BJ (cell line): ENCODE results near the gene CCDC40. TPM values are rescaled to one million over a fixed set of nuclear protein-coding genes. Genes with fewer than 3 reads are reported as not detected.

Experiments used
- CTCF ChIA-PET: fragments of 350-600 bp; formaldehyde crosslinking; extraction: SDS; loops from one replicate; lab custom pipeline; 2021; ENCODE audit warnings: antibody characterized with exemption, inconsistent platforms; lab: Yijun Ruan, JAX
- POLR2A ChIA-PET: fragments of 300-600 bp; sonication (Branson Sonifier 250); formaldehyde crosslinking; extraction: SDS; loops from one replicate; lab custom pipeline; 2021; ENCODE audit warnings: antibody characterized with exemption; lab: Charles Lee
- DNase-seq: peaks from one replicate; pipeline ENCODE4 v3.0.0-alpha.2; 2011; ENCODE audit warnings: low read depth
- H3K27me3 ChIP-seq: 2 replicates; pipeline ENCODE4 v1.6.0; 2011; ENCODE audit warnings: low read length; ENCODE audit not compliant: control insufficient read depth, insufficient read depth
- H3K36me3 ChIP-seq: 2 replicates; pipeline ENCODE4 v1.5.1; 2011; ENCODE audit warnings: low read length; ENCODE audit not compliant: control insufficient read depth, insufficient read depth
- H3K4me3 ChIP-seq: 2 replicates; pipeline ENCODE4 v1.5.1; 2011; ENCODE audit warnings: low read depth, mild to moderate bottlenecking, control low read depth, low read length
- CTCF ChIP-seq: IDR thresholded peaks from 2 replicates; pipeline ENCODE4 v1.5.1; 2011; ENCODE audit warnings: low read depth, mild to moderate bottlenecking, control low read depth, inconsistent platforms, low read length, moderate library complexity; ENCODE audit not compliant: insufficient read depth
- polyA plus RNA-seq: library from polyadenylated mRNA; depleted of rRNA; stranded (reverse); fragments of >200 nt; gene quantifications from 2 replicates; pipeline ENCODE4 v1.2.3, GENCODE V29; 2011

CCDC40 gene
- polyA plus RNA-seq, 1 experiment: 3.1 TPM

GRCh38 chr17:80104321-80104955 lies 68.0 kb downstream of the CCDC40 start:
- DNase-seq: no peak

DNA sequence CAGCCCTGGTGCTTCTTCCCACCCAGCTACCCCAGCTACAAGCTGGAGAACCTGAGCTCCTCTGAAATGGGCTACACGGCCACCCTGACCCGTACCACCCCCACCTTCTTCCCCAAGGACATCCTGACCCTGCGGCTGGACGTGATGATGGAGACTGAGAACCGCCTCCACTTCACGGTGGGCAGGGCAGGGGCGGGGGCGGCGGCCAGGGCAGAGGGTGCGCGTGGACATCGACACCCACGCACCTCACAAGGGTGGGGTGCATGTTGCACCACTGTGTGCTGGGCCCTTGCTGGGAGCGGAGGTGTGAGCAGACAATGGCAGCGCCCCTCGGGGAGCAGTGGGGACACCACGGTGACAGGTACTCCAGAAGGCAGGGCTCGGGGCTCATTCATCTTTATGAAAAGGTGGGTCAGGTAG lies 68.5 kb downstream of the CCDC40 start:
- ChIA-PET CTCF (interaction anchor here (1.0 kb wide), 1 partner anchor 100 kb away, joined by 4 read pairs; no protein-coding TSS in a partner anchor), POLR2A (no interaction called here)
- DNase-seq: no peak

More at GRCh38 chr17:80104321-80104955, 68.0 kb downstream of the CCDC40 start:
- TF ChIP-seq CTCF: no peak
- no peak overlapping the region for H3K4me3 ChIP-seq
- ChIA-PET CTCF (interaction anchor here (0.9 to 1.1 kb wide), 3 partner anchors 15 to 99 kb away, joined by 3 to 4 read pairs (median 4); no protein-coding TSS in a partner anchor), POLR2A (no interaction called here)
- no peaks in the 10 kb centered on the region for H3K36me3 ChIP-seq
- H3K27me3 ChIP-seq: no peaks in the 10 kb centered on the region

GRCh38 chr17:80105762-80106161 lies 69.3 kb downstream of the CCDC40 start:
- H3K4me3 ChIP-seq: no peak overlapping the region
- POLR2A ChIA-PET: no interaction called here
- no peaks in the 10 kb centered on the region for H3K27me3 ChIP-seq
- CTCF ChIA-PET: no interaction called here
- DNase-seq: no peak
- no peaks in the 10 kb centered on the region for H3K36me3 ChIP-seq
- TF ChIP-seq CTCF: no peak

More for the DNA sequence above, 68.5 kb downstream of the CCDC40 start:
- no peak overlapping the region for H3K4me3 ChIP-seq
- no peaks in the 10 kb centered on the region for H3K27me3 ChIP-seq
- no peaks in the 10 kb centered on the region for H3K36me3 ChIP-seq
- no peak for TF ChIP-seq CTCF

DNA sequence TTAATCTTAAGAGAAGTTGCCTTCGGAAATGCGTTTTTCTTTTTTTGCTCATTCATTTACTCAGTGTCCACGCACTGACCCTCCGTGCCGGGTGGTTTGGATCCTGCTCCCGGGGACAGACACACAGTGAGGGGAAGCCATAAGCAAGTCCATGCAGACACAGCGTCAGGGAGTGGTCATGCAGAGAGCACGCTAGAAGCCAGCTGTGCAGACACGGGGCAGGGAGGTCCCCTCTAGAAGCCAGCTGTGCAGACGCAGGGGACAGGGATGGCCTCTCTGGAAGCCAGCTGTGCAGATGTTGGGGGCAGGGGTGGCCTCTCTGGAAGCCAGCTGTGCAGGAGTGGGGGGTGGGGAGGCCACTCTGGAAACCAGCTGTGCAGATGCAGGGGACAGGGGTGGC lies 69.7 kb downstream of the CCDC40 start:
- DNase-seq: no peak
- ChIA-PET POLR2A (no interaction called here), CTCF (interaction anchor here (1.3 kb wide), 1 partner anchor 98 kb away, joined by 3 read pairs; no protein-coding TSS in a partner anchor)
- H3K4me3 ChIP-seq: no peak overlapping the region
- TF ChIP-seq CTCF: no peak
- no peaks in the 10 kb centered on the region for H3K36me3 ChIP-seq
- no peaks in the 10 kb centered on the region for H3K27me3 ChIP-seq

- ChIA-PET CTCF (interaction anchor here (1.2 to 1.3 kb wide), 2 partner anchors 9 to 98 kb away, joined by 3 read pairs; no protein-coding TSS in a partner anchor), POLR2A (no interaction called here)
- DNase-seq: no peak
Observed at GRCh38 chr17:80106751-80107150, 70.3 kb downstream of the CCDC40 start.

More at GRCh38 chr17:80106751-80107150, 70.3 kb downstream of the CCDC40 start:
- H3K4me3 ChIP-seq: no peak overlapping the region
- H3K36me3 ChIP-seq: no peaks in the 10 kb centered on the region
- no peaks in the 10 kb centered on the region for H3K27me3 ChIP-seq
- TF ChIP-seq CTCF: no peak
